GM18517 (cell line): ENCODE results near the gene CHST8.
"Not testable (repeated sequence)": the region's sequence is repeated elsewhere in the genome, so short reads cannot be mapped to it uniquely, and the experiment has no call there.

Source experiments
- ATAC-seq: cut with Tn5 transposase; IDR thresholded peaks from one replicate; pipeline ENCODE4 v1.9.1; 2021; ENCODE audit warnings: mild to moderate bottlenecking, moderate library complexity; ENCODE audit not compliant: unreplicated experiment

CHST8 gene, protein sequence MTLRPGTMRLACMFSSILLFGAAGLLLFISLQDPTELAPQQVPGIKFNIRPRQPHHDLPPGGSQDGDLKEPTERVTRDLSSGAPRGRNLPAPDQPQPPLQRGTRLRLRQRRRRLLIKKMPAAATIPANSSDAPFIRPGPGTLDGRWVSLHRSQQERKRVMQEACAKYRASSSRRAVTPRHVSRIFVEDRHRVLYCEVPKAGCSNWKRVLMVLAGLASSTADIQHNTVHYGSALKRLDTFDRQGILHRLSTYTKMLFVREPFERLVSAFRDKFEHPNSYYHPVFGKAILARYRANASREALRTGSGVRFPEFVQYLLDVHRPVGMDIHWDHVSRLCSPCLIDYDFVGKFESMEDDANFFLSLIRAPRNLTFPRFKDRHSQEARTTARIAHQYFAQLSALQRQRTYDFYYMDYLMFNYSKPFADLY

GRCh38 chr19:33621811-33622504 lies at the start of gene CHST8:
TSS of gene CHST8 (plus strand) at chr19:33621953. CDS start at chr19:33689262, 67,309 bp downstream.
- no peak for ATAC-seq

DNA sequence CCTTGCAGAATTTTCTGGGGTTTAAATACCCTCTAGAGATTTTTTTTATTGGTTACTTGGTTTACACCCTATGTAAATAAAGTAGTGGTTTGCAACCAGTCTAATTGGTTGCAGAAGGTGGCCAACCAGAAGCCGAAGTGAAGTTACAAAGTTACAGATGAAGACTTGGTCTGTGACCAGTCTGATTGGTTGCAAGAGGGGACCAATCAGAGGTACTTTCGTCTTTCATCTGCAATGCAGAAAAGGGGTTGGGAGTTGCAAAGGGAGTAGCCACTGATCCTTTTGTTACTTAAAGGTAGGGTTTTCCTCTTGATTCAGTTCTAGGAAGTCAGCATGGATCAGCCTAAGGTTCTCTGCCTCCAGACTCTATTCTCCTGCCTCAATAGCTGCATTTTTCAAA lies 48.8 kb upstream of the CHST8 start:
- no peak for ATAC-seq

DNA sequence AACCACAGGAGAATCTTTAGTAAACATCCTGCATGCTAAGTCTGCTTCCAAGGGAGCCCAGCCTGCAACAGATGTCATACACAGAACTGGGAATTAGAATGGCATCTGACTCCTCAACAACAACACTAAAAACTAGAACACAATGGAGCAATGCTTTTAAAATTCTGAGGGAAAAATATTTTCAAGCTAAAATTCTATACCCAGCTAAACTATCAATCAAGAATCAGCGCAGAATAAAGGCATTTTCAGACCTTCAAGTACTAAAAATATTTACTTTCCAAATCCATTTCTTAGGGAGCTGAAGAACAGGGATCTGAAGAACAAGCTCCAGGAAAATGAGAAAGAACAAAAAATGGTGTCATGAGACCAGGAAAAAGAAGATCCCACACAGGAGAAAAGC lies 46.9 kb upstream of the CHST8 start:
- ATAC-seq, result no peak

GRCh38 chr19:33578697-33579096 lies 43.1 kb upstream of the CHST8 start:
- ATAC-seq, result no peak

DNA sequence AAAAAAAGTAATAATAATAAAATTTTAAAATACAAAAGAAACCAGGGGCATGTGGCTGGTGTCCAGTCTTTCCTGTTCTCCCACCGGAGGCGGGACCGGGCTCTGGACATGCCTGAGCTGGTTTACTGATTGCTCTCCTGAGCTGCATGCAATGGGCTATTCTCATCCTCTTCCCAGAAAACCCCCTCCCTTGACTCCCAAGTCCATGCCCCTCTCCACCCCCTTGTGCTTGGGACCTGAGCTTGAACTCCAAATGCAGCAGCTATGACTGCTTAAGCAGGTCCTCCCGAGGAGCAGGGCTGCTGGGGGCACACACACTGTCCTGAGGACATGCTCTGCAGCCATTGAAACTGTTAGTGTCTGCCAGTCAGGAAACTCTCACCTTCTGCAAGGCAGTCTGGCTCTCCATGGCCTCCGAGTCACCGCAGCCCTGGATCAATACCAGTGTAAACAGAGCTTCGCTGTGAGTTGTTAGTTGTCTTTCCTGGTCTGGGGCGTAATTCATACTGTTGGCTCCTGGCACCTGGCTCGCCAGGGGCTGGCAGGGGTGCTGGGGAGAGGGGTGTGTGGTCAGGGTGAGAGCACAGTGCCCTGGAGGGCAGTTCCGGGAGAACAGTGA lies 41.6 kb upstream of the CHST8 start:
- ATAC-seq, result no peak

- ATAC-seq, result no peak
Measured at GRCh38 chr19:33580645-33581037, 41.1 kb upstream of the CHST8 start.

DNA sequence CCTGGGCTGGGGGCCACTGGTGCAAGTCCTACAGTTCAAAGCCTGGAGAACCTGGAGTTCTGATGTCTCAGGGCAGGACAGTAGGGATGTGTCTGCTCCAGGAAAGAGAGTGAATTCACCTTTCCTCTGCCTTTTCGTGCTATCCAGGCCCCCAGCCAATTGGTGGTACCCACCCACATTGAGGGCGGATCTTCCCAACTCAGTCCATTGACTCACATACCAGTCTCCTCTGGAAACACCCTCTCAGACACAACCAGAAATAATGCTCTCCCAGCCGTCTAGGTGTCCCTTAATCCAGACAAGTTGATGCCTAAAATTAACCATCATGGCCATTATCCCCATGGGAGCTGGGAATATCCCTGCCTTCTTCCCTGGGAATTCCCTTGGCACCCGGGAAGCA lies 38.8 kb upstream of the CHST8 start:
- no peak for ATAC-seq

GRCh38 chr19:33587150-33587549 lies 34.6 kb upstream of the CHST8 start:
- no peak for ATAC-seq

DNA sequence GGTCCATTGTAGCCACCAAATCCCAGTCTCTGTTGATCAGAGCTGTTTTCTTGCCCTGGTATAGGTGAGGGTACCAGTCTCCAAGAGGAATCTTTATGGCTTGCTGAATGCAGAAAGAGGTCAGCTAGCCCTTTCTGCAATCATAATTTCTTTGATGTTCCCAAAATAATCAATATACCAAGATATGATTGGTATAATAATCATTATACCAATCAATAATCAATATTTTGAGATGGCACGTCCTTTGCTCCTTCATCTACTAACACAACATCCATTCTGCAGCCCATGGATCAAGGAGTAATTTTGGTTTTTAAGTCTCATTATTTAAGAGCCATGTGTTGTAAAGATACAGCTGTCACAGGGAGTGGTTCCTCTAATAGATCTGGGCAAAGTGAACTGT lies 31.5 kb upstream of the CHST8 start:
- ATAC-seq, result no peak

- no peak for ATAC-seq
Measured at GRCh38 chr19:33595783-33596182, 26.0 kb upstream of the CHST8 start.

GRCh38 chr19:33601583-33601982 lies 20.2 kb upstream of the CHST8 start:
- no peak for ATAC-seq

- ATAC-seq, result no peak
Measured at GRCh38 chr19:33602576-33603204, 19.1 kb upstream of the CHST8 start.

DNA sequence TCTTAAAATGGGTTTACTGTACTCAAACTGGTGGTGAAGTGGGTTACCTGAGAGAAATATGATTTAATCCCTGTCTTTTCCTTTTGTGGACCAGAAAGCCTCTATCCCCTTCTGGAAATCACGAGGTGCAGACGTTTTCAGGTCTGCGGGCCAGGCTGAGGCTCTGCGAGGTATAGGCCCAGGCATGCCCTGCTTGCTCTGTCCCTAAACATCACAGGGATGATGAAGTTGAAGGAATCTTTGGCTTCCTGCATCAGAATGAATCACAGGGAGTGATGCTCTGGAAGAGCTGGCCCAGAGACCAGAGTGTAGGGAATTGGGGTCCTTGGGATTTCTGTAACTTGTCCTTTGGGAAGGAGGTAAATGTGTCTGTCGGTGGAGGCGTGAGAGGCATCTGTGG lies 18.4 kb upstream of the CHST8 start:
- ATAC-seq, result no peak

DNA sequence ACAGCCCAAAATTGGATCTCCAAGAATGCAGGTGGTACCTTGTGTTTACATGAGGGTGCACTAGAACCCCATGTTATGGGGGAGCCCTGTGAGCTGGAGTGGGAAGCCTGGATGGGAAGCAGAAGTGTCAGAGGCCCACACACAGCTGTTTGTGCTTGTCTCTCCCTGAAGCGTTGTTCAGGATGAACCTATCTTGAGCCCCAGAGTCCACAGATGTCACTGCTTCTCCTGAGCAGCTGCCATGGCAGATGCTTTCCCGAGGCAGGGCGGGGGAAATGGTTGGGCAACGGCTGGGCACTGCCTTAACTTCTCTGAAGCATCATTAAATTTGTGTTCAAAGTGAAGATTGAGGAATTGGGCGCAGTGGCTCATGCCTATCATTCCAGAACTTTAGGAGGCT lies 17.1 kb upstream of the CHST8 start:
- no peak for ATAC-seq

DNA sequence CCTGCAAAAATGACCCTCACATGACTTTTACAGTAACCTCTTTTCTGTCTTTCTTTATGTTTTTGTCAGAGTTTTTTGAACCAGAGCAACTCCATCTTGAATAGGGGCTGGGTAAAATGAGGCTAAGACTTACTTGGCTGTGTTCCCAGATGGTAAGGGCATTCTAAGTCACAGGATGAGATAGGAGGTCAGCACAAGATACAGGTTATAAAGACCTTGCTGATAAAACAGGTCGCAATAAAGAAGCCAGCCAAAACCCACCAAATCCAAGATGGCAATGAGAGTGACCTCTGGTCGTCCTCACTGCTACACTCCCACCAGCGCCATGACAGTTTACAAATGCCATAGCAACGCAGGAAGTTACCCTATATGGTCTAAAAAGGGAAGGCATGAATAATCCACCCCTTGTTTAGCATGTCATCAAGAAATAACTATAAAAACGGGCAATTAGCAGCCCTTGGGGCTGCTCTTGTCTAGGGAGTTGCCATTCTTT lies 15.9 kb upstream of the CHST8 start:
- ATAC-seq, result not testable (repeated sequence)

DNA sequence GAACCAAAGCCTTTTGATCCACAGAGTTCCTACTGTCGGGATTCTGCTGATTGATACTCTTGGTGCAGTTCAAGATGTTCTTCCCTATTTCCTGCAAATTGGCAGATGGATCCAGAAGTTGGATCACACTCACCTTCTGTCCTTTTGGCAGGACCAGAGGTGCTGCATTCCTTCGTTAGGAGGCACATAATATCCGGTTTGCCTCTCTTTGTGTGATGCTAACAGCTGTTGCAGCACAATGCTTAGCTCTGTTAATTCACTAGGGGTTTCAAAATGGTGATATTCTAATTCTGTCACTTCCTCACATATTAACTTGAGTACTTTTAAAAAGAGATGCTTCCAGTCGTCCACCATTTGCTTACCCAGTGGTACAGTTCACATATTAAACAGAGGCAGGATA lies 15.2 kb upstream of the CHST8 start:
- no peak for ATAC-seq

GRCh38 chr19:33609353-33609752 lies 12.4 kb upstream of the CHST8 start:
- no peak for ATAC-seq

DNA sequence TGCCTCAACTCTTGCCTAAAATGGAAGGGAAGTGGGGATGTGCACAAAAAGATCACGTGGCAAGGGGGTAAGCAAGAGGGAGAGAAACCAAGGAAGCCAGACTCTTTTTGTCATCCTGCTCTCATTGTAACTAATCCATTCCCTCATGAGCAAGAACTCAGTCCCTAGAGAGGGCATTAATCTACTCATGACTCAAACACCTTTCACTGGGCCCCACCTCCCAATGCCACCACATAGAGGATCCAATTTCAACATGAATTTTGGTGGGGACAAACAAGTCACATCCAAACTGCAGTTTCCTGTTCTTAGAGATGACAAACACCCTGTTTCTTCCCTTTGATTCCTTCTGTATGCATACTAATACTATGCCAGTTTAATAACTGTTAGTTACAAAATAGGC lies 11.2 kb upstream of the CHST8 start:
- no peak for ATAC-seq

GRCh38 chr19:33612928-33613619 lies 8.7 kb upstream of the CHST8 start:
- no peak for ATAC-seq

GRCh38 chr19:33613620-33614000 lies 8.1 kb upstream of the CHST8 start:
- no peak for ATAC-seq

GRCh38 chr19:33616346-33616745 lies 5.4 kb upstream of the CHST8 start:
- no peak for ATAC-seq
